ENCODE results near the gene JAKMIP3. TPM values are rescaled to one million over a fixed set of nuclear protein-coding genes. Genes with fewer than 3 reads are reported as not detected.

Gene JAKMIP3
- polyA plus RNA-seq, 4 donors: 0.06 to 0.21 TPM; not detected in 2

DNA sequence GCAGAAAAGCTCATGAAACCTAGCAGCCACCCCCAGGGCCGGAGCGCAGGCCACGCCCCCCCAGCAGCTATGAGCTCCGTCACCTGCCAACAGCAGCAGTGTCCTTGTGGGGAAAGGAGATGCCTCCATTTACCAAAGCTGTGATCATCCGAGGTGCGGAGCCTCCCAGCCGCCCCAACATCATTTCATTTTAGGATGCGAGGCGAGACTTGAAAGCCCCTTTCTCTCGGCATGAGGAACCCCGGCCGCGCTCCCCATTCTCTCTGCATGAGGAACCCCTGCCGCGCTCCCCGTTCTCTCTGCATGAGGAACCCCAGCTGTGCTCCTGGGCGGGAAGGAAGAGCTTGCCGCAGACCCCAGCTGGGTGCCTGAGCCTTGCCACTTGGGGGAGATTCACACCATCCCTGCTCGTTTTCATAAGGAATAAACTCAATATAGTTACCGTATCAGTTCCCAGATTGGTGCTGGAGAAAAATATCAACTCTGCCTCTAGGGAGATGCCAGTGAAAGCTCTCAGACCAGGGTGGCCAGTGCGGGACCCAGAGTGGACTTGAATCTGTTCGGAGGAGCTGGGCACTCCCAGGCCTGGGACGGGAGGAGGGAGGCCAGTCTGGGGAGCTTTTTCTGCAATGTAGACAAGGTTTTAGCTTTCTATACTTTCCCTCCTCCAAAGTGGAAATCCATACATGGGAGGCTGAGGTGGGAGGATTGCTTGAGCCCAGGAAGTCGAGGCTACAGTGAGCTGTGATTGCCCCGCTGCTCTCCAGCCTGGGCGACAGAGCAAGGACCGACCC, 35.0 kb downstream of the JAKMIP3 start:
- Histone ChIP-seq H3K9me3 (ENCODE audit: control insufficient read depth in 2 of 2, insufficient read depth in 1 of 2, low read depth in 1 of 2, low read length in 1 of 2) (no peaks in the 10 kb centered on the region), H3K27me3 (ENCODE audit: control insufficient read depth in 3 of 3, insufficient read depth in 3 of 3, low read length in 3 of 3) (no peaks in the 10 kb centered on the region), H3K36me3 (ENCODE audit: control insufficient read depth in 3 of 3, insufficient read depth in 2 of 3, low read depth in 1 of 3, low read length in 3 of 3) (no peaks in the 10 kb centered on the region), H3K4me3 (ENCODE audit: low read depth in 1 of 3, low read length in 3 of 3) (no peak overlapping the region), H3K4me1 (ENCODE audit: control insufficient read depth in 3 of 3, insufficient read depth in 2 of 3, low read depth in 1 of 3, low read length in 2 of 3) (no peaks in the 10 kb centered on the region), H3K27ac (ENCODE audit: low read depth in 1 of 3, low read length in 2 of 3) (no peak overlapping the region)
- 73 to 81% (median 79%) methylated on average over 27 of the region's 27 CpGs for WGBS, 3 donors
- DNase-seq: no peak
- FAIRE-seq: no peak

- Histone ChIP-seq H3K27ac (ENCODE audit: low read depth in 1 of 3, low read length in 2 of 3) (no peak overlapping the region), H3K4me1 (ENCODE audit: control insufficient read depth in 3 of 3, insufficient read depth in 2 of 3, low read depth in 1 of 3, low read length in 2 of 3) (no peaks in the 10 kb centered on the region), H3K9me3 (ENCODE audit: control insufficient read depth in 2 of 2, insufficient read depth in 1 of 2, low read depth in 1 of 2, low read length in 1 of 2) (no peaks in the 10 kb centered on the region), H3K4me3 (ENCODE audit: low read depth in 1 of 3, low read length in 3 of 3) (no peak overlapping the region), H3K36me3 (ENCODE audit: control insufficient read depth in 3 of 3, insufficient read depth in 2 of 3, low read depth in 1 of 3, low read length in 3 of 3) (no peaks in the 10 kb centered on the region), H3K27me3 (ENCODE audit: control insufficient read depth in 3 of 3, insufficient read depth in 3 of 3, low read length in 3 of 3) (no peaks in the 10 kb centered on the region)
- no peak for FAIRE-seq
- WGBS, 3 donors: 49 to 62% (median 58%) methylated on average over 10 of the region's 10 CpGs
- no peak for DNase-seq
Observed at GRCh38 chr10:132101529-132101928, 35.8 kb downstream of the JAKMIP3 start.

DNA sequence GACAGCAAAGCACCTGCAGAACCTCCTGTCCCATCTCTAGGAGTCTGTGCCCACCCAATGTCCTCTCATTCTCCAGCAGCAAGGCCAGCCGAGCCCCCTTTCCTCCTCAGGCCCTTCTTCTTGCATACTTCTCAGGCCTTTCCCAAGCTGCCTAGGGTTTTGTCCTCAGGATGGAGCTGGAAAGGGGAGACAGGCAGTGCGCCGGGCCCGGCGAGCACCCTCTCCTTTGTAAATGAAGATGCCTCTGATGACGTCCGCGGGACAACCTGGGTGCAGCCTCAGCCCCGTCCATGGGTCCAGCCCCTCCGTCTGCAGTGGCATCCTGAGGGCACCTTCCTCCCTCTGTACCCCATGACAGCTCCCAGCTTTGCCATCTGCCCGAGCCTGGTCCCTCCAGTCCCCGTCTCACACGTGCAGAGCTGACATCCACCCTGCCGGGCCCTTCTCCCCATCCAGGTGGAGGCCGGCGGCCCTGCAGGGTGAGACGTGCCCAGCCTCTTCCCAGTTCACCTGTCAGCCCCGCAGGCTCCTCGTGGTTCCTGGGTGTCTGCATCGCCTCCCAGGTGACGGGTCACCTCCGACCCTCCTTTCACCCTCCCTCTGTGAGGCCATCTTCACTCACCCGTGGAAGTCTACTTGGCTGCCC, 36.4 kb downstream of the JAKMIP3 start:
- H3K36me3 ChIP-seq (ENCODE audit: control insufficient read depth in 3 of 3, insufficient read depth in 2 of 3, low read depth in 1 of 3, low read length in 3 of 3): no peaks in the 10 kb centered on the region
- no peak overlapping the region for H3K27ac ChIP-seq (ENCODE audit: low read depth in 1 of 3, low read length in 2 of 3)
- no peak overlapping the region for H3K4me3 ChIP-seq (ENCODE audit: low read depth in 1 of 3, low read length in 3 of 3)
- FAIRE-seq (no peak), DNase-seq (no peak)
- H3K4me1 ChIP-seq (ENCODE audit: control insufficient read depth in 3 of 3, insufficient read depth in 2 of 3, low read depth in 1 of 3, low read length in 2 of 3): no peaks in the 10 kb centered on the region
- H3K9me3 ChIP-seq (ENCODE audit: control insufficient read depth in 2 of 2, insufficient read depth in 1 of 2, low read depth in 1 of 2, low read length in 1 of 2): no peaks in the 10 kb centered on the region
- no peaks in the 10 kb centered on the region for H3K27me3 ChIP-seq (ENCODE audit: control insufficient read depth in 3 of 3, insufficient read depth in 3 of 3, low read length in 3 of 3)
- 69 to 82% (median 80%) methylated on average over 23 of the region's 23 CpGs for WGBS, 3 donors

- Histone ChIP-seq H3K4me1 (ENCODE audit: control insufficient read depth in 3 of 3, insufficient read depth in 2 of 3, low read depth in 1 of 3, low read length in 2 of 3) (no peaks in the 10 kb centered on the region), H3K4me3 (ENCODE audit: low read depth in 1 of 3, low read length in 3 of 3) (no peak overlapping the region), H3K27me3 (ENCODE audit: control insufficient read depth in 3 of 3, insufficient read depth in 3 of 3, low read length in 3 of 3) (no peaks in the 10 kb centered on the region), H3K9me3 (ENCODE audit: control insufficient read depth in 2 of 2, insufficient read depth in 1 of 2, low read depth in 1 of 2, low read length in 1 of 2) (no peaks in the 10 kb centered on the region), H3K27ac (ENCODE audit: low read depth in 1 of 3, low read length in 2 of 3) (no peak overlapping the region), H3K36me3 (ENCODE audit: control insufficient read depth in 3 of 3, insufficient read depth in 2 of 3, low read depth in 1 of 3, low read length in 3 of 3) (no peaks in the 10 kb centered on the region)
- WGBS, 3 donors: 74 to 86% (median 75%) methylated on average over 8 of the region's 8 CpGs
- FAIRE-seq: no peak
- no peak for DNase-seq
Observed at GRCh38 chr10:132102717-132103110, 37.0 kb downstream of the JAKMIP3 start.

DNA sequence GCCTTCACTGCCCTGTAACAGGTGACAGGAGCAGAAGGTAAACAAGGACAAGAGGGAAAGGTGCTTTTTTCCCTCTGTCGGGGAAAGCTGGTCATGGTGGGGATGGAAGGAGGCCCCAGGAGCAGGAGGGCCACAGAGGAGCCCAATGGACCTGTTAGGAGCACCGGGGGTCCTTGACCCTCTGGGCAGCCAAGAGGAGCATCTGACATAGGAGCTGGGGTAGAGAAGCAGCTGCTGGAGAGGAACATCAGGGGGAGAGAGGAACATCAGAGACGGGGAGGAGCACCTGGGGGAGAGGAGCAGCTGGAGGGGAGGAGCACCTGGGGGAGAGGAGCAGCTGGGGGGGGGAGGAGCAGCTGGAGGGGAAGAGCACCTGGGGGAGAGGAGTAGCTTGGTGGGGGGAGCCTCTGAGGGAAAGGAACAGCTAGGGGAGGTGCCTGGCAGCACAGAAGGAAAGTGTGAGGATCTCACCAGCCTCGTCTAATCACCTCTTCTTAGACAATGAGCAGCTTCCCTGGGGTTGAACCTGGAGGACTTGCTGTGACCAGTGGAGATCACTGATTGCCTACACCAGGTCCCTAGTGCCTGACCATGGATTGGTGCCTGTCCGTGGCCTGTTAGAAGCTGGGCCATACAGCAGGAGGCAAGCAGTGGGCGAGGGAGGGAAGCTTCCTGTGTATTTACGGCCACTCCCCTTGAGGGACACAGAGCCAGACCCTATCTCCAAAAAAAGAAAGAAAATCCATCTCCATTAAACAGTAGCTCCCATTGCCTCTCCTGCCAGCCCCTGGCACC, 37.6 kb downstream of the JAKMIP3 start:
- Histone ChIP-seq H3K4me1 (ENCODE audit: control insufficient read depth in 3 of 3, insufficient read depth in 2 of 3, low read depth in 1 of 3, low read length in 2 of 3) (no peaks in the 10 kb centered on the region), H3K9me3 (ENCODE audit: control insufficient read depth in 2 of 2, insufficient read depth in 1 of 2, low read depth in 1 of 2, low read length in 1 of 2) (no peaks in the 10 kb centered on the region), H3K36me3 (ENCODE audit: control insufficient read depth in 3 of 3, insufficient read depth in 2 of 3, low read depth in 1 of 3, low read length in 3 of 3) (no peaks in the 10 kb centered on the region), H3K27ac (ENCODE audit: low read depth in 1 of 3, low read length in 2 of 3) (no peak overlapping the region), H3K27me3 (ENCODE audit: control insufficient read depth in 3 of 3, insufficient read depth in 3 of 3, low read length in 3 of 3) (no peaks in the 10 kb centered on the region), H3K4me3 (ENCODE audit: low read depth in 1 of 3, low read length in 3 of 3) (no peak overlapping the region)
- FAIRE-seq (no peak), DNase-seq (no peak)
- WGBS, 3 donors: 38 to 68% (median 42%) methylated on average over 7 of the region's 7 CpGs

DNA sequence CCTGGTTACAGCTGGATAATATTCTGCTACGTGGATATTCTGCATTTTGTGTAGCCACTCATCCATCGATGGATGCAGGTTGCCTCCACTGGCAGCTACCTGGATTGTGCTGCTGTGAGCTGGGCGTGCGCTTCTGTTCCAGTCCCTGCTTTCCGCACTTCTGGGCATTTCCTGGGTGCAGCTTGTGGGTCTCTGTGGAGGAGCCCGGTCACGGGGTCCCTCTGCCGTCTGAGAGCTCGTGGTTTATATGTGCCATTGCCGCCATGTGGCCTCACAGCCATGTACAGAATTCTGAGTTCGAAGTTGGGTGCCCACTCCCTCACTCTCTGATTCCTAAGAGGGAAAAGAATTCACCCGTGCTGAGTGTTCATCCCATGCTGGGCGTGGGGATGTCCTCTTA, 38.3 kb downstream of the JAKMIP3 start:
- H3K4me1 ChIP-seq (ENCODE audit: control insufficient read depth in 3 of 3, insufficient read depth in 2 of 3, low read depth in 1 of 3, low read length in 2 of 3): no peaks in the 10 kb centered on the region
- DNase-seq (no peak), FAIRE-seq (no peak)
- H3K9me3 ChIP-seq (ENCODE audit: control insufficient read depth in 2 of 2, insufficient read depth in 1 of 2, low read depth in 1 of 2, low read length in 1 of 2): no peaks in the 10 kb centered on the region
- no peaks in the 10 kb centered on the region for H3K36me3 ChIP-seq (ENCODE audit: control insufficient read depth in 3 of 3, insufficient read depth in 2 of 3, low read depth in 1 of 3, low read length in 3 of 3)
- no peak overlapping the region for H3K27ac ChIP-seq (ENCODE audit: low read depth in 1 of 3, low read length in 2 of 3)
- WGBS, 3 donors: 73 to 88% (median 78%) methylated on average over 13 of the region's 13 CpGs
- H3K27me3 ChIP-seq (ENCODE audit: control insufficient read depth in 3 of 3, insufficient read depth in 3 of 3, low read length in 3 of 3): no peaks in the 10 kb centered on the region
- no peak overlapping the region for H3K4me3 ChIP-seq (ENCODE audit: low read depth in 1 of 3, low read length in 3 of 3)

GRCh38 chr10:132104471-132105301, 38.9 kb downstream of the JAKMIP3 start:
- H3K27me3 ChIP-seq (ENCODE audit: control insufficient read depth in 3 of 3, insufficient read depth in 3 of 3, low read length in 3 of 3): no peaks in the 10 kb centered on the region
- 85 to 88% (median 87%) methylated on average over 26 to 27 of the region's 27 CpGs for WGBS, 3 donors
- H3K4me1 ChIP-seq (ENCODE audit: control insufficient read depth in 3 of 3, insufficient read depth in 2 of 3, low read depth in 1 of 3, low read length in 2 of 3): no peaks in the 10 kb centered on the region
- H3K36me3 ChIP-seq (ENCODE audit: control insufficient read depth in 3 of 3, insufficient read depth in 2 of 3, low read depth in 1 of 3, low read length in 3 of 3): no peaks in the 10 kb centered on the region
- no peak for FAIRE-seq
- H3K9me3 ChIP-seq (ENCODE audit: control insufficient read depth in 2 of 2, insufficient read depth in 1 of 2, low read depth in 1 of 2, low read length in 1 of 2): no peaks in the 10 kb centered on the region
- H3K4me3 ChIP-seq (ENCODE audit: low read depth in 1 of 3, low read length in 3 of 3): no peak overlapping the region
- no peak overlapping the region for H3K27ac ChIP-seq (ENCODE audit: low read depth in 1 of 3, low read length in 2 of 3)
- no peak for DNase-seq

Measured in small intestine (tissue), 7 donors.